NCI-H748 (cell line): ENCODE results near the gene MAPK10.
"Not testable (repeated sequence)": the region's sequence is repeated elsewhere in the genome, so short reads cannot be mapped to it uniquely, and the experiment has no call there.

ENCODE experiments used
- DNase-seq: peaks from one replicate; lab custom pipeline; 2025; ENCODE audit not compliant: unreplicated experiment; lab: John Stamatoyannopoulos, UW

Gene MAPK10

DNA sequence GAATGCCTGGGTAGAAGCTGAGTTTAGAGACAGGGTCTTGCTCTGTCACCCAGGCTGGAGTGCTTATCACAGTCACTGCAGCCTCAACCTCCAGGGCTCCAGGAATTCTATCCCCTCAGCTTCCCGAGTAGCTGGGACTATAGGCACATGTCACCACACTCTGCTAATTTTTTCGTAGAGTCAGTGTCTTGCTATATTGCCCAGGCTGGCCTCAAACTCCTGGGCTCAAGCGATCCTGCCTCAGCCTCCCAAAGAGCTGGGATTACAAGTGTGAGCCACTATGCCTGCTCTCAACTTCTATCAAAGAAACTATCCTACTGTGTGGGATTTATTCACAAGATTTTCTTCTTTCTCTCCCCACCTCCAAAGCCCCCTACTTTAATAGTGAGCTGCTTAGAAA, 15.7 kb downstream of the MAPK10 start:
- no peak for DNase-seq

DNA sequence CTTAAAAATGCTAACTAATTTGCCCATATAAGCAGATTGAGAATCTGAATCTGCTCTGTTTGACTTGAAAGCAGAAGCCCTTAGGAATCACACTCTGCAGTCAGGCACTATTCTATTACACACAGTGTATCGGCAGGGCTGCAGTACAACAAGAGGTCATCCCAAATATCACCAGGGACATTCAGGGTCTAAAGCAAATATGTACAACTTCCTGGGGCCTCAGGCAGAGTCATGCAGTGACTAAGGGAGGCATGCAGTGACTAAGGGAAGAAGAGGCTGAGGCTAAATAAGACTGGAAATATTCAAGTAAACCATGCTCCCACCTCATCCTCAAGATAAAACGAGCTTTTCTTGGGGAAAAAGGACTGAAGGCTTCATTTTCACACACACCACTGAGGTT, 20.9 kb downstream of the MAPK10 start:
- no peak for DNase-seq

DNA sequence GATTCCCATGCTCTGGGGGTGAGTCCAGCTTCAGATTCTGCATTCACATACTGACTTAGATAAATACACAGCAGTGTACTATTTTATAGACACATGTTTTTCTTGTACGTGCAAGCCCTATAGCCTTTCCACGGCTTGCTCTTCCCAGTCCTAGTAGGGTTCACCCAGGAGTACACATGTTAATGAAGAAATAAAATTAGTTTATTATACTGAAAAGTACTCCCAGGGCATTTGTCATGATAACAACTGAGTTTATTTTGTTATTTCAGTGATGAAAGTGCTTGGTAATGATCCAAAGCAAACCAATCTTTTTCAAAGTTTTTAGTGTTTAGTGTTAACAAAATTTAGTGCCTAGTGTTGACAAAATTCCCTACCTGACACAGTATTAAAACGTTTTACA, 21.3 kb downstream of the MAPK10 start:
- no peak for DNase-seq

GRCh38 chr4:86334020-86334750, 25.7 kb downstream of the MAPK10 start:
- DNase-seq, result no peak

DNA sequence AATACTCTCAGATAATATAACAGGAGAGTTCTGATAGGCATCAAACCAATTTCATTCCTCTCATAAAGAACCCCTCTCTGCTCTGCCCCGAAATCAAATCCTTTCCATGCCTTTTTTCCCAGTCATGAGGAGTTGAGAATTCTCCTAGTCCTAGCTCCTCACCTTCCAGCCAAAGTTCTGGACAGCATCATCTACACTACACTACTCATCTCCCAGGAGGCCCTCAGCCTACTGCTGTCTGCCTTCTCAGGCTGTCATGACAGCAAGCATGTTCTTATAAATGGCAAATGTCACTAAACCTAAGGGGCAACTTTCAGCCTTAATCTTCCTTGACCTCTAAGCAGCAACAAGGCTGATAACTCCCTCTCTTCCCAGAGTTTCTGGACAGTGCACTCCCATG, 26.6 kb downstream of the MAPK10 start:
- no peak for DNase-seq

- DNase-seq, result no peak
These were observed 28.7 kb downstream of the MAPK10 start for GRCh38 chr4:86330961-86331742.

DNA sequence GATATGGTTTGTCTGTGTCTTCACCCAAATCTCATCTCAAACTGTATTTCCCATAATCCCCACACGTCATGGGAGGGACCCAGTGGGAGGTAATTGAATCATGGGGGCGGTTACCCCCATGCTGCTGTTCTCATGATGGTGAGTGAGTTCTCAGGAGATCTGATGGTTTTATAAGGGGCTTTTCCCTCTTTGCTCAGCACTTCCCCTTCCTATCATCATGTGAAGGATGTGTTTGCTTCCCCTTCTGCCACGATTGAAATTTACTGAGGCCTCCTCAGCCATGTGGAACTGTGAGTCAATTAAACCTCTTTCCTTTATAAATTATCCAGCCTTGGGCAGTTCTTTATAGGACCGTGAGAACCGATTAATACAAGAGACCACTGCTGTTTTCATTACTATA, 29.4 kb downstream of the MAPK10 start:
- DNase-seq, result not testable (repeated sequence)

DNA sequence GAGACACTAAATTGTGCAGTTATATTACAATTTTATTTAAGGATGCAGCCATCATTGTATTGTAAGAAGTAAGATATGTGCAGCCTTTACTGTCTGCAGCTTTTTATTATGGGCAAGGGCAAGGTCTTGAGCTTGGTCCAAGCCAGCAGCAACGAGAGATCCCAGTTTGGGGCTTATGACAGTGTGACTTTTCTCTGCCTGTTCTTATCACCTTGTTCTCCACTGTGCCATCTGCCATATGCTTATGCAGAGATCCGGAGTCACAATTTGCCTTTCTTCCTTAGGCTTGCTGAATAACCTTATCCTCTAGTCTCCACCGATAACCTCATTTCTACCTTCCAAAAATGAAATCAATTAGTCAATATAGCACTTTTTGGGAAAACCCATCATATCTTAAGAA, 30.4 kb downstream of the MAPK10 start:
- no peak for DNase-seq

- no peak for DNase-seq
These were observed 33.5 kb downstream of the MAPK10 start for GRCh38 chr4:86326400-86326799.

DNA sequence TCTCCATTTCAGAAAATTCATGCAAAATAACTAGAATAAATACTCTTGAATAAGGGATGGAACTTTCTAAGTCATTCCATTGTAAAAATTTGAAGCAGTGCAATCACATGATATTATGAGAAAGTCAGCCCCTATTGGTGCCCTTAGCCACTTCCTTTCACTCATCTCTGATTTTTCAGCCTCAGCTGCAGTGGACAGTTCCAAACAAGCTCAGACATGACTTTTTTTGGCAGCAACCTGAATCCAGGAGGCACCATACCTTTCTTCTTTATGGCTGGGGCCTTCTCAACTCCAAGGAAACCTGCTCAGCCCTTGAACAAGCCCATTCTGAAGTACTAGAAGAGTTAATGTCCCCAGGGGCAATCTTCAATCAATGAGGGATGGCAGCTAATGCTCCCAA, 40.5 kb downstream of the MAPK10 start:
- DNase-seq, result no peak

DNA sequence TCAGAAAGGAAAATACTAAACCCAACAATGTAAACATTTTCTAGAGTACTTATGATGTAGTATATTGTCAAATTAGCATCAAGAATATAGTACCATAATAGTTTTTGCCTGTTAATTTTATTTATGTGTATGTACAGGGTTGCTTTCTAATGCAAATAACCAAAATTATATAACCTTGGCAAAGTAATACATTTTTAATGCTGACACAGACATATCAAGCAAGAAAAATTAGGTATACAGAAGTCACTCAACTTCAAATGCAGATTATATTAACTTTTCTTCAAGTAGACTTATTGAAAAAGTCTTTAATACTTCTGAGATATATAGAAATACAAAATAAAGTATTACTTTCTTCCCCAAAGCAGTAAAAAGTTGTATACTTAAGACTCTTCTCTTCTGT, 44.3 kb downstream of the MAPK10 start:
- DNase-seq, result no peak

- no peak for DNase-seq
These were observed 46.2 kb downstream of the MAPK10 start for GRCh38 chr4:86313656-86314055.

GRCh38 chr4:86307432-86307831, 52.4 kb downstream of the MAPK10 start:
- no peak for DNase-seq

- no peak for DNase-seq
These were observed 53.0 kb downstream of the MAPK10 start for GRCh38 chr4:86306816-86307215.

DNA sequence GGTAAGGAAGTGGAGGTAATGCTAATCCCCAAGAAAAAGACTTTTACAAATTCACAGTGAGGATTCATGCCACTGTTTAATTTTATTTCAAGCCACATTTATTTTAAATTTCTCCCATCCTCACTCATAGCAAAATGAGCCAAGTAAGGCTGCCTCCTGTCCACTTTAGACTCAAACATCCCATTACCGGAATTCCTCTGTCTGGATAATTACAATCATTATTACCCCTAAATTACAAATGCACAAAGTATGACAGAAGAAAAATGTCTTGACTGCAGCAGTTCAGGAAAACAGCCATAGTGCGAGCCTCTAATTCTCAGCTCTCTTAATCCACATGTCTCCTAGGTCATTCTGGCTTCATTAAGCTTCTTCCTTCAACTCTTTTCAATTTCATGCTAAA, 57.0 kb downstream of the MAPK10 start:
- DNase-seq, result no peak

GRCh38 chr4:86302251-86302650, 57.6 kb downstream of the MAPK10 start:
- peak; percentile 96 for DNase-seq

DNA sequence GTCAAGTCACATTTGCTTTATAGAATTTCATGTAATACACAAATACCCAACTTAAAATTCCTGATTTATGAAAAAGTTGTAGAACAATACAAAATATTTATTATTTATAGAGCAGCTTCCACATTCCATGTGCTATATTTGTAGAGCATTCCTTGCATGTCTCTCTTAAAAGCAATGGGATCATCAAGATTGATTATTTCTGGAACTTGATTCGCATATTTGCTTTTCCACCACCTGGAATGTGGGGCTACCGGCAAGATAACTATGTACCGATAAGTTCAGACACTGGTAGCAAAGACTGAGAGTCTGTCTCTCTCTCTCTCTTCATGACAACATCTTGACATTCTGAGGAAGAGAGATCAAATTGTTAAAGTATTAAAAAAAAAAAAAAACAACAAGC, 59.3 kb downstream of the MAPK10 start:
- DNase-seq, result no peak

DNA sequence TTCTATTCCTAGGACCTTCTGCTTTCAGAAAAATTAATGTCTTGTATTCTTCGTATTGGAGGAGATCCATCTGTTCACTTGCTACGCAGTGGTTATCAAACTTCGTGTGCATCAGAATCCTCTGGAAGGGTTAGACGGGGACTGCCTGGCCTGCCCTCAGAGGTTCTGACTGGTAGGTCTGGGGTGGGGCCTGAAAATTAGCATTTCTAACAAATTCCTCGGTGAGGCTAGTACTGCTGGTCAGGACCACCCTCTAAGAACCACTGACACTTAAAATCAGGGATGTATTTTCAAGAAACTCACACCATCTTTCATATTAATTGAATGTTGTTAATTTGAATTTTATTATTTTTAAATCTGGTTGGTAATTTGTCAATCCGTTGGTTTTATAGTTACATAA, 63.0 kb downstream of the MAPK10 start:
- DNase-seq, result no peak

DNA sequence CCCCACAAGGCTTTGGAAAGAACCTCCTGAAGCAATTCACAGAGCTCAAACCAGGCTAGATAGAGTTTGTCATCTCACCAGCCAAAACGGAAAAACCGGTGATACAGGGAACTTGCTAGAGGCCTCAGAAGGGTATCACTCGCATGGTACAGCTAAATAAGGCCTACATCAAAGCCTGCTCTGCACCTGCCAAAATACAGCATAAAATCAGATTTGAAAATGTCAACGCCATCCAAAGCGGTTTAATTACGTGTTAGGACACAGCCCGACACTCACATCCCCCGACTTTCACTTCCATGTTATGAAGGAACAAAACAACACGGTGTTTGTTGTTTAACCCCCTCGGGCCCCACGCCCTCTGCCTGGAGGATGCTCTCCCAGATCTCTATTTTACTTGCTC, 65.0 kb downstream of the MAPK10 start:
- DNase-seq, result peak; percentile 19

DNA sequence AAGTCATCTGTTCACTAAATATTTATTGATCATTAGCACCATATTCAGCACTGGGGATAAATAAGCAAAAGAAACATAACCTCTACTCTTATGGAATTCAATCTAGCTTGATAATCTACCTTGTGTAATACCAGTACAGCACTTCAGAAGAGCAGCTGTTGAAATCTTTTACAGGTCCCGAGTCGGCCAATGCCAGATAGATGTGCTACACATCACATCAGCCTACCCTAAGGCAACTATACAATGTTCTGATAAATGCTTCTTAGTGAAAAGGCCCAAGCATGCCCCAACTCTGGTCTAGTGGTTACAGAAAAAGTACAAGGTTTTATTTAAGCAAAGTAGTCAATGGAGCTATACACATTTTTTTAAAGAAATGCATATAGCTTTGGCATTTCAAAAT, 68.7 kb downstream of the MAPK10 start:
- no peak for DNase-seq

- DNase-seq, result no peak
These were observed 73.1 kb downstream of the MAPK10 start for GRCh38 chr4:86286726-86287125.

GRCh38 chr4:86283371-86283770, 76.5 kb downstream of the MAPK10 start:
- DNase-seq, result no peak

GRCh38 chr4:86280246-86280645, 79.6 kb downstream of the MAPK10 start:
- no peak for DNase-seq
